Measurements from ENCODE around the gene LRP1. TPM values are rescaled to one million over a fixed set of nuclear protein-coding genes. Genes with fewer than 3 reads are reported as not detected.

The LRP1 gene
- total and polyA plus RNA-seq, 2 of the 13 experiments (the other 11 are each of a cell fraction or from before 2014, with no cell fraction given) = 14.7 to 30.8 TPM

- TF ChIP-seq BRF2 (CRISPR knock-in tag; IDR thresholded peaks at IDR 0.05) = no peak; the same call in 1 of the 2 replicates
- TF ChIP-seq, protein P1, sequence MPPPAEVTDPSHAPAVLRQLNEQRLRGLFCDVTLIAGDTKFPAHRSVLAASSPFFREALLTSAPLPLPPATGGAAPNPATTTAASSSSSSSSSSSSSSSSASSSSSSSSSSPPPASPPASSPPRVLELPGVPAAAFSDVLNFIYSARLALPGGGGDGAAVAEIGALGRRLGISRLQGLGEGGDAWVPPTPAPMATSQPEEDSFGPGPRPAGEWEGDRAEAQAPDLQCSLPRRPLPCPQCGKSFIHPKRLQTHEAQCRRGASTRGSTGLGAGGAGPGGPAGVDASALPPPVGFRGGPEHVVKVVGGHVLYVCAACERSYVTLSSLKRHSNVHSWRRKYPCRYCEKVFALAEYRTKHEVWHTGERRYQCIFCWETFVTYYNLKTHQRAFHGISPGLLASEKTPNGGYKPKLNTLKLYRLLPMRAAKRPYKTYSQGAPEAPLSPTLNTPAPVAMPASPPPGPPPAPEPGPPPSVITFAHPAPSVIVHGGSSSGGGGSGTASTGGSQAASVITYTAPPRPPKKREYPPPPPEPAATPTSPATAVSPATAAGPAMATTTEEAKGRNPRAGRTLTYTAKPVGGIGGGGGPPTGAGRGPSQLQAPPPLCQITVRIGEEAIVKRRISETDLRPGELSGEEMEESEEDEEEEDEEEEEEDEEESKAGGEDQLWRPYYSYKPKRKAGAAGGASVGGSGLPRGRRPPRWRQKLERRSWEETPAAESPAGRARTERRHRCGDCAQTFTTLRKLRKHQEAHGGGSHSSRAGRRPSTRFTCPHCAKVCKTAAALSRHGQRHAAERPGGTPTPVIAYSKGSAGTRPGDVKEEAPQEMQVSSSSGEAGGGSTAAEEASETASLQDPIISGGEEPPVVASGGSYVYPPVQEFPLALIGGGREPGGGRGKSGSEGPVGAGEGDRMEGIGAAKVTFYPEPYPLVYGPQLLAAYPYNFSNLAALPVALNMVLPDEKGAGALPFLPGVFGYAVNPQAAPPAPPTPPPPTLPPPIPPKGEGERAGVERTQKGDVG (CRISPR knock-in tag; IDR thresholded peaks at IDR 0.05; ENCODE audit: borderline replicate concordance) = peak; percentile 27; the same call in 1 of the 2 replicates
- TF ChIP-seq, protein P2, sequence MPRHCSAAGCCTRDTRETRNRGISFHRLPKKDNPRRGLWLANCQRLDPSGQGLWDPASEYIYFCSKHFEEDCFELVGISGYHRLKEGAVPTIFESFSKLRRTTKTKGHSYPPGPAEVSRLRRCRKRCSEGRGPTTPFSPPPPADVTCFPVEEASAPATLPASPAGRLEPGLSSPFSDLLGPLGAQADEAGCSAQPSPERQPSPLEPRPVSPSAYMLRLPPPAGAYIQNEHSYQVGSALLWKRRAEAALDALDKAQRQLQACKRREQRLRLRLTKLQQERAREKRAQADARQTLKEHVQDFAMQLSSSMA (CRISPR knock-in tag; IDR thresholded peaks at IDR 0.05) = no peak
- TF ChIP-seq MZF1 (CRISPR knock-in tag; IDR thresholded peaks at IDR 0.05; ENCODE audit: borderline replicate concordance) = no peak
- TF ChIP-seq ZFP91 (CRISPR knock-in tag; IDR thresholded peaks at IDR 0.05; ENCODE audit: borderline replicate concordance) = peak; percentile 84; the same call in 1 of the 2 replicates
- TF ChIP-seq TERF1 (CRISPR knock-in tag; IDR thresholded peaks at IDR 0.05) = no peak
- TF ChIP-seq PRMT3 (CRISPR knock-in tag; IDR thresholded peaks at IDR 0.05; ENCODE audit: borderline replicate concordance, low read depth) = peak; percentile 56; the same call in 1 of the 2 replicates
- TF ChIP-seq ZBTB39 (CRISPR knock-in tag; IDR thresholded peaks at IDR 0.05) = no peak
- TF ChIP-seq SAFB2 (CRISPR knock-in tag; IDR thresholded peaks at IDR 0.05; ENCODE audit: borderline replicate concordance, low read depth) = no peak
- TF ChIP-seq, protein P3, sequence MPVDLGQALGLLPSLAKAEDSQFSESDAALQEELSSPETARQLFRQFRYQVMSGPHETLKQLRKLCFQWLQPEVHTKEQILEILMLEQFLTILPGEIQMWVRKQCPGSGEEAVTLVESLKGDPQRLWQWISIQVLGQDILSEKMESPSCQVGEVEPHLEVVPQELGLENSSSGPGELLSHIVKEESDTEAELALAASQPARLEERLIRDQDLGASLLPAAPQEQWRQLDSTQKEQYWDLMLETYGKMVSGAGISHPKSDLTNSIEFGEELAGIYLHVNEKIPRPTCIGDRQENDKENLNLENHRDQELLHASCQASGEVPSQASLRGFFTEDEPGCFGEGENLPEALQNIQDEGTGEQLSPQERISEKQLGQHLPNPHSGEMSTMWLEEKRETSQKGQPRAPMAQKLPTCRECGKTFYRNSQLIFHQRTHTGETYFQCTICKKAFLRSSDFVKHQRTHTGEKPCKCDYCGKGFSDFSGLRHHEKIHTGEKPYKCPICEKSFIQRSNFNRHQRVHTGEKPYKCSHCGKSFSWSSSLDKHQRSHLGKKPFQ (CRISPR knock-in tag; IDR thresholded peaks at IDR 0.05; ENCODE audit: insufficient replicate concordance) = peak; percentile 79
- peak; percentile 100 for TF ChIP-seq GFI1 (CRISPR knock-in tag; IDR thresholded peaks at IDR 0.05; ENCODE audit: borderline replicate concordance)
- TF ChIP-seq RAD51 (IDR thresholded peaks at IDR 0.05; ENCODE audit: borderline replicate concordance) = no peak
- TF ChIP-seq TBL1XR1 (IDR thresholded peaks at IDR 0.05; ENCODE audit: borderline replicate concordance, low read length, partially characterized antibody) = no peak
- peak; percentile 34; the same call in 1 of the 2 replicates for TF ChIP-seq GLI4 (CRISPR knock-in tag; IDR thresholded peaks at IDR 0.05; ENCODE audit: borderline replicate concordance)
Measured at GRCh38 chr12:57101892-57102695, 26.2 kb upstream of the LRP1 start (continued).

Measured in HepG2 (cell line).